Activated CD8-positive, alpha-beta memory T cell treated with anti-CD3 and anti-CD28 coated beads for 1 hour (primary cell): Measurements from ENCODE around the gene DPP6.
"Not testable (repeated sequence)": the region's sequence is repeated elsewhere in the genome, so short reads cannot be mapped to it uniquely, and the experiment has no call there.

Experiments used
- DNase-seq, 2 donors: peaks; one replicate each; pipeline ENCODE4 v3.0.0-alpha.2; 2020; ENCODE audit warnings: low read depth in 1 of 2; ENCODE audit errors: extremely low read depth in 1 of 2

The DPP6 gene

GRCh38 chr7:154072395-154073181 is 20.4 kb downstream of the DPP6 start:
- not testable (repeated sequence) for DNase-seq

DNA sequence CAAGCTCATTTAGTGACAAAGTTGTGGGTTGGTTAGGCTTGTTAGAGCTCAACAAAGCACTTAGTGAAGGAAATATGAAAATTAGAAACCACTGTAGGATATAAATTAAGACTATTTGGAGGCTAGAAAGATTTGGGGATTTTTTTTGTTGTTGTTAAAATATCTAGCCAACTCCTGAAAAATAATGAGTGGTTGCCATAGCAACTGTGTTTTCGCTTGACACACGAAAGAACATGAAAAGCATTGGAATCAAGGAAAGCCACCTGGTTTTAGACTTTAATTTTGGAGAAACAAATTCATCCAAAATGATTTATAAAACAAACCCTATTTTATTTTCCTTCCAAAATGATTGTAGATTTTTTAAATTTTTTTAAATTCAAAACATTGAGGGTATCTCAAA is 26.3 kb downstream of the DPP6 start:
- DNase-seq, result not testable (repeated sequence)

- not testable (repeated sequence) for DNase-seq
Measured at GRCh38 chr7:154080249-154080648, 28.1 kb downstream of the DPP6 start.

- not testable (repeated sequence) for DNase-seq
Measured at GRCh38 chr7:154087037-154087725, 35.0 kb downstream of the DPP6 start.

- DNase-seq, result not testable (repeated sequence)
Measured at GRCh38 chr7:154092093-154092492, 39.9 kb downstream of the DPP6 start.

- DNase-seq, result not testable (repeated sequence)
Measured at GRCh38 chr7:154095201-154095600, 43.0 kb downstream of the DPP6 start.

DNA sequence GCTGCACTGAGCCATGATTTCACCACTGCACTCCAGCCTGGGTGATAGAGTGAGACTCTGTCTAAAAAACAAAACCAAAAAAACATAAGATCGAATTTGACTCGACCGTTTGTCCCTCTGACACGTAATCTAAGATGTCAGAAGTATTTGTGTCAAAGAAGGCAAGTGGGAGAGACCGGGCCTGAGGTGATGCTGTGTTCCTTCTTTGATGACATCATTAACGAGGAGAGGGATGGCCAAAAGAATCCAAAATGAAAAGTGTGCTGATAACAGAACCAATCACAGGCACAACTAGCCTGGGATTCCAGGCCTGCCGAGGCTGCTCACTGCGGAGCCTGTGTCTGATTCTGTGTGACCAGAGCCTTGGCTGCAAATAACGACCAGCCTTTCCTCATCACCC is 52.9 kb downstream of the DPP6 start:
- not testable (repeated sequence) for DNase-seq

DNA sequence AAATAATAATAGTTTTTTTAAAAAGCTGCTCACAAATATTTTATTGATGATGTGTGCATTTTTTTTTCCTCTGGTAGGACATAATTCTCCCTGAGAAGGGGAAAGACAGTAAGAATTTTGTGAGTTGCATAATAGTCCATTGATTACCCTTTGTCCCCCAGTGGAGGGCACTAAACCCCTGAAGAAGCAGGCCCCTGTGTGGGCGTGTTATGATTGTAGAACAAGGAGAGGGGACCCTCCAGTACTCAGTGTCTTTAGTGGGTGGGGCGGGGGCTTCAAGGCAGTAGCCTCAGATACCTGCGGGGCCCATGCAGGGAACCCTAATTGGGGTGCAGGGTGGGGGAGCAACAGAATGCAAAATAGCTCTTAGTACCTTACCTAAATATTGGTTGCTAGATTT is 57.4 kb downstream of the DPP6 start:
- not testable (repeated sequence) for DNase-seq

DNA sequence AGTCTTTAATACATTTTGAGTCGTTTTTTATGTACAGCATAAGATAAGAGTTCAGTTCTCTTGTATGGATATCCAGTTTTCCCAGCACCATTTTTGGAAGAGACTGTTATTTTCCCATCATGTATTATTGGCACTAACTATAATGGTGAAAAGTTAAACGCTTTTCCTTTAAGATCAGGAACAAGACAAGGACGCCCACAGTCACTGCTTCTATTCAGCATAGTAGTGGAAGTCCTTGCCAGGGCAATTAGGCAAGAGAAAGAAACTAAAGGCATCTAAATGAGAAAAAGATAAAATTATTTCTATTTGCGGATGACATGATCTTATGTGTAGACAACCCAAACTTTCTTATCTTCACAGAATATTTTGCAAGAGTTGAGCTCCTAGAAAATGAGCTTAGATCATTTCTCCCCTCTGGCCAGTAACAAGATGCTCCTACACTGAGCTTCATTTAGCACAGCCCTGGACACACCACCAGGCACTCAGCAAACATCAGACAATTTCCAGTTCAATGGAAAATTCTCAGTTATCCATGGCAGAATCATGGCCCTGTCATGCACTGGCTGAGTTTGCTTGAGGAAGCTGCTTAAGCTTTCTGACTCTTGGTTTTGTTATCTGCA is 61.6 kb downstream of the DPP6 start:
- DNase-seq, result not testable (repeated sequence)

DNA sequence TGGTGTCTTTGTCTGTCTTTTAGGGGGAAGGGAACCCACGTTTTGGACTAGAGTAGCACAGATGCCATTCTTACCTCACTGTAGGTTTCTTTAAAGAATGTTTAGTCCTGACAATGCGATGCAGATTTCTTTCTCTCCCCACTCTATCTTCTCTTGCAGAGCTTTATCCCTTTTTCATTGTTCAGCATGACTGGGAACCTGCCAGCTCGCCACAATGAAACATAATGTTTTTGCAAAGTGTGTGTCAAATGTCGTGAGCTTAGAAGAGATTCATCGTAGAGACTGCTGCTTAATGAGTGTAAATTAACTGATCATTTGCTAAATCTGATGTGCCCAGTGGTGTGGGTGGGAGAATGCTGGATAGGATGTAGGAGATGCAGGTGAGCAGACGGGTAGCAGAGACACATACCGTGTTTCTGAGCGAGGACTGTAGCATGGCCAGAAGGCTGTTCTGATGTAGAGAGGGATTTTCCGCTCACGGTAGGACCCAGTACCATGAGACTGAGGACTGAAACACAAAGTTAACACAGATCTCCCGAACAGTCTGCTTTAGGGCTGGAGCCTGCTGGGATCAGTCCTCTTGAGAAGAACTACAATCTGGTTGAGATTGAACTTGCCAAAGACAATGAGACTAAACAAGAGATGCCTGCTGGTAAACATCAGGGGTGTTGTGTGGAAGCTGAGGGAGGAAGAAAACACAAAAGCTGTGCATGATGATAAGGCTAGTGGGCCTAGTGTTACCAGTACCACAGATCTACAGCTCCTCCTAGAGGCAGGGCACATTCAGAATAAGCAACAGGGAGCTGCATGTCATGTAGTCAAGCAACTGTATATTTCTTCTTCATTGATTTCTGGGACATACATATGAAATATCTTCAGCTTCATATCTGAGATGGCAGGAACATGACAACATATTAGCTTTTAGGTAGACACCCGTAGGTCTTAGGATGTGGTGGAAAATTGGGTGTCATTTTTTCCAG is 65.5 kb downstream of the DPP6 start:
- DNase-seq, result not testable (repeated sequence)

DNA sequence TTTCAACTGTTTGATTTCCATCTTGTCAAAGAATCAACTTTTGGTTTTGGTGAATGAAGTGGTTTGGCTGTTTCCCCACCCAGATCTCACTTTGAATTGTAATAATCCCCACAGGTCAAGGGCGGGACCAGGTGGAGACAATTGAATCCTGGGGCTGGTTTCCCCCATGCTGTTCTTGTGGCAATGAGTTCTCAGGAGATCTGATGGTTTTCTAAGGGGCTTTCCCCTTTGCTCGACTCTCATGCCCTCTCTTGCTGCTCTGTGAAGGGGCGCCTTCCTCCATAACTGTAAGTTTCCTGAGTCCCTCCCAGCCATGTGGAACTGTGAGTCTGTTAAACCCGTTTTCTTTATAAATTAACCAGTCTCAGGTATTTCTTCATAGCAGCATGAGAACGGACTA is 68.6 kb downstream of the DPP6 start:
- not testable (repeated sequence) for DNase-seq

DNA sequence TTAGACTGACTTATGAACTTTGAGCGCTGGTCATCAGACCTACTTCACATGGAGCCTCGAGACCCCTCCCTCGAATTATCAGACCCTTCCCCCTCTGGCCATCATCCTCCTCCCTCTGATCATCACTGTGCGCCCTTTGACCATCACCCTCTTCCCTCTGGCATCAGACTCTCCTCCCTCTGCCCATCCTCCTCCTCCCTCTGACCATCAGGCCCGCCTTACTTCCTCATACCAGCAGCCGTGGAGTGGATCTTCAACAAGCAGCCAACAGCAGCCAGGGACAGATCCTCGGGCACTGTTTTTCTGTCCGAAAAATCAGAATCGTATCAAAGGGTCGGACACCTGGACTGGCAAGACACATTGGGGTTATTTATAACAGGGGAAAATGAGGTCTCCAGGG is 70.5 kb downstream of the DPP6 start:
- DNase-seq, result not testable (repeated sequence)

DNA sequence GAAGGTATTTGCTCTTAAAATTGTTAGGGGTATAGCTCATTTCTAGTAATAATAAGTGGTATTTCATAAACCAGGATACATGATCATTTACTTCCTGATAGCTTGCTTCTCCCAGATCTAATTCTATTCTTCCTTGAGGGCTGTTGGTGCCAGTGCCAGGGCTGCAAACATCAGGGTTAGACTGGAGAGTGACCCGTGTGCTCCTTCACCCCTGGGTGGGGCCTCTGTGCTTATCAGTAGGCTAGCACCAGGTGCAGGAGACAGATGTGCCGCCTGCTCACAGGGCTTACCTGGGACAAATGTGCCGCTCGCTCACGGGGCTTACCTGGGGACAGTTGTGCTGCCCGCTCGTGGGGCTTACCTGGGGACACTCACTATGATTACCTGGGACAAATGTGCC is 71.2 kb downstream of the DPP6 start:
- not testable (repeated sequence) for DNase-seq

DNA sequence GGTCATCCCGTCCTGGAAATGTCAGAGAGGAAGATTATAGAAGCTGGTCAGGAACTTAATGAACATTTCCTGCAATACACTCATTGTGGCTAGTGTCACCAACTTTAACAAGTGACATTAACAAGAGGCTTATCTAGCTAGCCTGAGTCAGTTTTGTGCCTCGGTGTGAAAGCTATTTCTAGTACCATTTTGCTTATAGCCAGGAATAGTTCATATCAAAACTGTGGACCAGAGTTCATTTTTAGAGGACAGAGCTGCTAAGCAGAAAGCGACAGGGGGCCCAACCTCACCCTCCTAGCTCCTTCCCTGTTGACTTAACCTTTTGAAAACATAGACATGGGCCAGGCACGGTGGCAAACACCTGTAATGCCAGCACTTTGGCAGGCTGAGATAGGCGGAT is 76.9 kb downstream of the DPP6 start:
- not testable (repeated sequence) for DNase-seq

- DNase-seq, result not testable (repeated sequence)
Measured at GRCh38 chr7:154132617-154133016, 80.4 kb downstream of the DPP6 start.

- not testable (repeated sequence) for DNase-seq
Measured at GRCh38 chr7:154133703-154134277, 81.6 kb downstream of the DPP6 start.

DNA sequence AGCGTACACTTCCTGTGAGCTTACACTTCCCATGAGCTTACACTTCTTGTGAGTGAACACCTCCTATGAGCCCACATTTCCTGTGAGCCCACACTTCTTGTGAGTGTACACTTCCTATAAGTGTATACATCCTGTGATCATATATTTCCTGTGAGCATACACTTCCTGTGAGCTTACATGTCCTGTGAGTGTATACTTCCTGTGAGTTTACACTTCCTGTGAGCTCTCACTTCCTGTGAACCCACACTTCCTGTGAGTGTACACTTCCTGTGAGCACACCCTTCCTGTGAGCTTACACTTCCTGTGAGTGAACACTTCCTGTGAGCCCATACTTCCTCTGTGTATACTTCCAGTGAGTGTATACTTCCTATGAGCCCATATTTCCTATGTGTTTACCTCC is 82.5 kb downstream of the DPP6 start:
- not testable (repeated sequence) for DNase-seq

- not testable (repeated sequence) for DNase-seq
Measured at GRCh38 chr7:154135646-154136045, 83.4 kb downstream of the DPP6 start.

DNA sequence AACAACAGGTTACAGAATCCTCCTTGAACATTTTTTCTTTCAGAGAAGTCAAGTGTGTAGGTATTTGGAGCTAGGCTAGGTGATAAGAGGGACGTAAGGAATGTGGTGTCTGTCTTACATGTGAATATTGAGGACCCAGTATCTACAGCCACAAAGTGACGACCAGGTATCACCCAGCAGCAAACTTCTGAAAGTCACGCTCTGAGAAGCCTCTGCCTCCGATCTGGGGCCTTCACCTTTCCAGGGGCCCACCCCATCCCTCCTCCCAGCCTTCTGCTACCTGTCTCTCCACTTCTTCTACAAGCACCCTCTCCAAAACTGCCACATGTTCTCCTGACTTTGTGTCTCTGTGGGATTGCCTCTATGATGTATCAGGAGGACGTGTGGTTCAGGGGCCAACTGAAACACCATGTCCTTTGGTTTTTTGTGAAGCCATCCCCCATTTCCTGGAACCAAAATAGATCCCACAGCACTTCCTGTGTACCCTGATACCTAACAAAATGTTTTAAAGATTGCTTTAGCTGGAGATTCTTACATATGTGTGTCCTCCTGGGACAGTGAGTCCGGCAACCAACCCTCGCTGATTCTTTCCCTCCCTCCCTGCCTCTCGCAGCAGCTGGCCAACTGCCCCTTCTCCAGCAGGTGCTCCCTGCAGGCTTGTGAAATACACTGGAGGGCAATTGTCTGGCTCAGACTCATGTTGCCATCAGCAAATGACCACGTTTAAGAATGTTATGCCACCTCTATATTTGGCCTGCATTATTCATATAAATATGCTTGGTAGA is 93.9 kb downstream of the DPP6 start:
- DNase-seq, result not testable (repeated sequence)
